GM19372 (cell line): Measurements from ENCODE around the gene FSCB.
"Not testable (repeated sequence)": the region's sequence is repeated elsewhere in the genome, so short reads cannot be mapped to it uniquely, and the experiment has no call there.

Source experiments
- ATAC-seq: cut with Tn5 transposase; IDR thresholded peaks from one replicate; pipeline ENCODE4 v1.9.1; 2021; ENCODE audit warnings: mild to moderate bottlenecking, low read depth, moderate library complexity; ENCODE audit not compliant: unreplicated experiment

FSCB gene, protein sequence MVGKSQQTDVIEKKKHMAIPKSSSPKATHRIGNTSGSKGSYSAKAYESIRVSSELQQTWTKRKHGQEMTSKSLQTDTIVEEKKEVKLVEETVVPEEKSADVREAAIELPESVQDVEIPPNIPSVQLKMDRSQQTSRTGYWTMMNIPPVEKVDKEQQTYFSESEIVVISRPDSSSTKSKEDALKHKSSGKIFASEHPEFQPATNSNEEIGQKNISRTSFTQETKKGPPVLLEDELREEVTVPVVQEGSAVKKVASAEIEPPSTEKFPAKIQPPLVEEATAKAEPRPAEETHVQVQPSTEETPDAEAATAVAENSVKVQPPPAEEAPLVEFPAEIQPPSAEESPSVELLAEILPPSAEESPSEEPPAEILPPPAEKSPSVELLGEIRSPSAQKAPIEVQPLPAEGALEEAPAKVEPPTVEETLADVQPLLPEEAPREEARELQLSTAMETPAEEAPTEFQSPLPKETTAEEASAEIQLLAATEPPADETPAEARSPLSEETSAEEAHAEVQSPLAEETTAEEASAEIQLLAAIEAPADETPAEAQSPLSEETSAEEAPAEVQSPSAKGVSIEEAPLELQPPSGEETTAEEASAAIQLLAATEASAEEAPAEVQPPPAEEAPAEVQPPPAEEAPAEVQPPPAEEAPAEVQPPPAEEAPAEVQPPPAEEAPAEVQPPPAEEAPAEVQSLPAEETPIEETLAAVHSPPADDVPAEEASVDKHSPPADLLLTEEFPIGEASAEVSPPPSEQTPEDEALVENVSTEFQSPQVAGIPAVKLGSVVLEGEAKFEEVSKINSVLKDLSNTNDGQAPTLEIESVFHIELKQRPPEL

GRCh38 chr14:44507183-44507582 is at the start of gene FSCB:
Gene FSCB (minus strand): TSS chr14:44507283. CDS start chr14:44506987, 296 bp downstream.
- no peak for ATAC-seq

DNA sequence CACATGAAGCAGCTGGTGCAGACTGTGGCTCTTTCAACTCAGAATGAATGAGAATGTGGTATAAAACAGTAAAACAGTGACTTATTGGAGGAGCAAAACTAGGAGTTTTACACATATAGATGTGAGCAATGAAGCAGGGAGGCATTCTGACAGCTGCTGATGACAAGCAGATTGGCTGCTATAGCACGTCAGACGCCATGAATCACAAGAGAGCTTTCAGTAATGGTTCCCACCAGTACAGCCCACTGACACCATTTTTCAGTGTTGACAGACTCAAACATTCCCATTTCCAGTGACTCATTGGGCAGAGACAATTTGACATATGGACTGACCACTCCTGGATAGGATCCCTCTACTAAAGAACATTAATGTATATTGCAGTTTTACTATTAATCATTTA is 24.6 kb upstream of the FSCB start:
- no peak for ATAC-seq

GRCh38 chr14:44530475-44530874 is 23.4 kb upstream of the FSCB start:
- no peak for ATAC-seq

DNA sequence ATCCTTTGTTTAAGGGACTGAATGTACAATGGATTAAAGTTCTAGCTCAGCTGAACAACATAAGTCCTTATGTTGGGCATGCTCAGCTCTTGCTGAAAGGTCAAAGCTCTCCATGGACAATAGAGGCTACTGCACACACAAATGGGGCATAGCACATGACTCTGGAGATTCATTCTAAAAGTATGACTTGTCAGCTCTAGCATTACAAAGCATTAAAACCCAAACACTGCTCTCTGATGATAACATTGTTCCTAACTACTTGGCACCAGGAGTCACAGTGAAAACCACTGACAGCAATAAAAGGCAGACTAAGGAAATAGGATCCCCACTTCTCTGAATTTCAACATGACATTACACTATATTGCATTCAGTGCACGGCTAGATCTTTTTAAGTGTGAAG is 21.9 kb upstream of the FSCB start:
- no peak for ATAC-seq

GRCh38 chr14:44528180-44528579 is 21.1 kb upstream of the FSCB start:
- no peak for ATAC-seq

DNA sequence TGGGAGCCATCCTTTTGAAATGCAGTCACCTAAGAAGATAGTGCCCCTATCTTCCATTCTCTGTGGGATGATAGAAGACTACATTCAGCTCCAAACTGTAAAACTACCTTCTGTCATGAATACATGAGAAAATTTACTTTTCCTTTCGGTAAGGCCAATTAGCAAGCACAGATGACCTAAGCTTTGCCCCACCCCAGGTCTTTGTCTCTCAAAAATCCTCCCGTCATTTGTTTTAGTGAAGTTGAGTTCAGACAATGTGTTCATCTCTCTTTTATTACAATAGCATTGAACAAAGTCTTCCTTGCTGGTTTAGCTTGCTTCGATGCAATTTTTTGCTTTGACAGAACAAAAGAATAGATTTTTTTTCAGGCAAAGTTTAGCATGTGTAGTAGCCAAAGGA is 18.2 kb upstream of the FSCB start:
- ATAC-seq: no peak

DNA sequence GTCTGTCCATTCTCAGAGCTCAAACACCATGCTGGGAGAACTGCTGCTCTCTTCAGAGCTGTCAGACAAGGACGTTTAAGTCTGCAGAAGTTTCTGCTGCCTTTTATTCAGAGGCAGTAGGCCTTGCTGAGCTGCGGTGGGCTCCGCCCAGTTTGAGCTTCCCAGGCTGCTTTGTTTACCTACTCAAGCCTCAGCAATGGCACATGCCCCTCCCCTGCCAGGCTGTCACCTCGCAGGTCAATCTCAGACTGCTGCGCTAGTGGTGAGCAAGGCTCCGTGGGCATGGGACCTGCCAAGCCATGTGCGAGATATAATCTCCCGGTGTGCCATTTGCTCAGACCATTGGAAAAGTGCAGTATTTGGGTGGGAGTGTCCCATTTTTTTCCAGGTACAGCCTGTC is 8.6 kb upstream of the FSCB start:
- not testable (repeated sequence) for ATAC-seq

DNA sequence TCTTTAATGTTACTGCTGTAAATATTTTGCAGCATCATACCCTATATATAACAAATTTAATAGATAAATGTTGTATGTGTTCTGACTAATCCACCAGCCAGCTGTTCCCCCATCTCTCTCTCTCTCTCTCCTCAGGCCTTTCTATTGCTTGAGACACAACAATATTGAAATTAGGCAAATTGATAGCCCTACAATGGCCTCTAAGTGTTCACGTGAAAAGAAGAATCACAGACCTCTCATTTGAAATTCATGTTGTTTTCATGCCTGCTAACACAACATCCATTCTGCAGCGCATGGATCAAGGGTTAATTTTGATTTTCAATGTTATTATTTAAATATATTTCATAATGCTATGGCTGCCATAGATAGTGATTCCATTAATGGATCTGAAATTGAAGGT is 1.8 kb upstream of the FSCB start:
- ATAC-seq: no peak

DNA sequence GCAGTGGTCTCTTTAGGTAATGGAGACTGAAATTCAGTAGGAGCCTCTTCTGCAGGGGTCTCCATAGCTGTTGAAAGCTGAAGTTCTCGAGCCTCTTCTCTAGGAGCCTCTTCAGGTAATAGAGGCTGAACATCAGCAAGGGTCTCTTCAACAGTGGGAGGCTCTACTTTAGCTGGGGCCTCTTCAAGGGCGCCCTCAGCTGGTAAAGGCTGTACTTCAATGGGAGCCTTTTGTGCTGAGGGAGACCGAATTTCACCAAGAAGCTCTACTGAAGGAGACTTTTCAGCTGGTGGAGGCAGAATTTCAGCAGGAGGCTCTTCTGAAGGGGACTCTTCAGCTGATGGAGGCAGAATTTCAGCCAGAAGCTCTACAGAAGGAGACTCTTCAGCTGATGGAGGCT is 1.5 kb downstream of the FSCB start:
- no peak for ATAC-seq

GRCh38 chr14:44497148-44497547 is 9.9 kb downstream of the FSCB start:
- ATAC-seq: no peak

DNA sequence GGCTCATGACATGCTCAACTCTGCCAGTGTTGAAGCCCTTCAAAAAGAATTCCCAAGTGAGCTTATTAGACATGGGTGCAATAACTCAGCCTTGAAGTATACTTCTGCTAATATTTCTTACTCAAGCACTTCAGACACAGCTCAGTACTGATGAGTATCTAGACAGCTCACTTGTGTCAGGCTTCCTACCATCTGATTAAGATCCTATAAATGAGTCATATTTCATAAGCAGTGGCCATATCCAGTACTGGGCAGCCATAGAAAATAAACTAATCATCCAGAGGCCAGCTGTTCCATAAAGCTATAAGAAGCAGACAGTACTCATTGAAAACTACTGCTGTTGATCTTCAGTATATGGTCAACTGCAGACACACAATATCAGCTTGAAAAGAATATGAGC is 12.9 kb downstream of the FSCB start:
- ATAC-seq: no peak

DNA sequence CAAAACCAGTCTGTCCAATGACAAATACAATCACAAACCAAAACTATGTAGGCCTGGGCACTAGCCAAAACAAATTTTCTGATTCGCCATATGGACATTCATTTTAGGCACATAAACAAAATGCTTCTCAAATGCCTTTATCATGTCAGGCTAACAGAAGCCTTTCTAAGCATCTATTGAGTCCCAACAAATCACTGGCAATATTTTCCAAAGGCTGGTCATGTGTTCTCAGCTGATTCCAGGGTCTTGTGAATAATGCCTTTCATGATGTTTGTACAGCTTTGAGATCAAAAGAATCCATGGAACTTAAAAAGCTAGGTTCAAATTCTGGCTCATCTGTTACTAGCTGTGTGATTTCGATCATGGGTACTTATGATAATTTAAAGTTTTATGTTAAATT is 16.1 kb downstream of the FSCB start:
- ATAC-seq: no peak

DNA sequence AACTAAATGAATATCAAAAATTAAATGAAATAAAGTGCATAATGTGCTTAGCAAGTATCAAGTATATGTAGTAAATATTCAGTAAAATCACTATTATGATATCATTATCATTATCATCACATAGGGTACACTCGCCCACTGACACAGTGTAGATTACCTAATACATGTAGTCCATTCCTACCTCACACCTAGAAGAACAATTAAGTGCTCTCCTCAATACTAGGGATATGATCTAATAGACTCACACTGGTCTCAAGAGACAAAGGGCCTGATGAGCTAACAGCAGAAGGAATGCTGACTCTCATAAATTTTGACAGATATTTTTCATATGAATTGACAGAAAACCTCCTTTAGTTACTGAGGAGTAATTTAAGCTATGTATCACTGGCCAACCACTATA is 29.1 kb downstream of the FSCB start:
- ATAC-seq: no peak

GRCh38 chr14:44468771-44469170 is 38.3 kb downstream of the FSCB start:
- no peak for ATAC-seq

DNA sequence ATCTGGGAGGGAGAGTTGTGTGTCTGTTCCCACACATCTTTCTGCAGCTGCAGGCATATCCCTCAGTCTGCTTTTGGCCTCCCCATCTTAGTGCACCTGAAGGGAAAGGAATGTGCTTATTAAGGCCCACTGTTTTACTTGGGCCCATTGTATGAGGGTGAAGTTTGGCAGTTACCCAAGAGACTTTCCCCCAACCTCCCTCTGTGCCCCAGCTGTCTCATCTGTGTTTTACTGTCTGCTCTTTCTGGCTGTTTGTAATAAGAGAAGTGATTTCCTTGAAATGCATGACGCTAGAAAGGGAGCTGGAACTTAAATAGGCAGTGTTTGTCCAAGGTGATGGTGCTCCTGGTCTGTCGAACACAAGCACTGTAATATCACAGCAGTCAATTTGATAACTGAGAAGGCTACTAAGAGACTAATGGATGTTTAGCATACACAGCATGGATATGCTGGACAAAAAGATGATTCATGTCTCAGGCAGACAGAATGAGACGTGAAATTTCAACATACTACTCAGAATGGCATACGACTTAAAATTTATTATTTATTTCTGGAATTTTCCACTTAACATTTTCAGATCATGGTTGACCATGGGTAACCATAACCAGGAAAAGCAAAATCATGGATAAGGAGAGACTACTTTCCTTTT is 43.6 kb downstream of the FSCB start:
- no peak for ATAC-seq

- no peak for ATAC-seq
Measured at GRCh38 chr14:44462381-44462780, 44.7 kb downstream of the FSCB start.

GRCh38 chr14:44461811-44462210 is 45.3 kb downstream of the FSCB start:
- no peak for ATAC-seq
